NB4 (cell line): ENCODE measurements around the gene ERBIN.

ENCODE experiments used
- DNase-seq: peaks from one replicate; pipeline ENCODE4 v3.0.0; 2010; ENCODE audit warnings: low read depth
- H3K4me3 ChIP-seq: one replicate; pipeline ENCODE4 v1.5.1; 2011; ENCODE audit warnings: mild to moderate bottlenecking, low read depth, low read length, moderate library complexity
- CTCF ChIP-seq: IDR thresholded peaks from one replicate; pipeline ENCODE4 v1.5.1; 2012; ENCODE audit warnings: low read depth, low read length
- MAX ChIP-seq: IDR thresholded peaks from 2 replicates; pipeline ENCODE4 v1.6.1; 2011; ENCODE audit warnings: low read depth, low read length
- MYC ChIP-seq: IDR thresholded peaks from 2 replicates; pipeline ENCODE4 v1.6.1; 2011; ENCODE audit warnings: low read depth, low read length
- POLR2A ChIP-seq: IDR thresholded peaks from 2 replicates; pipeline ENCODE4 v1.6.1; 2011; ENCODE audit warnings: mild to moderate bottlenecking; ENCODE audit not compliant: insufficient read length; ENCODE audit errors: extremely low read depth

ERBIN gene

GRCh38 chr5:66066826-66067225, 140.5 kb downstream of the ERBIN start:
- no peak for DNase-seq
- TF ChIP-seq MAX = no peak
- no peak for TF ChIP-seq MYC
- TF ChIP-seq CTCF = no peak
- no peak overlapping the region for H3K4me3 ChIP-seq

- TF ChIP-seq MAX (no peak), MYC (no peak), CTCF (no peak), POLR2A (no peak)
- DNase-seq = no peak
- H3K4me3 ChIP-seq = no peak overlapping the region
Observed at GRCh38 chr5:66072031-66072430, 145.7 kb downstream of the ERBIN start.

GRCh38 chr5:66074901-66075300, 148.5 kb downstream of the ERBIN start:
- no peak overlapping the region for H3K4me3 ChIP-seq
- TF ChIP-seq MAX (no peak), POLR2A (no peak), MYC (no peak), CTCF (no peak)
- DNase-seq = no peak

GRCh38 chr5:66080664-66081063, 154.3 kb downstream of the ERBIN start:
- TF ChIP-seq POLR2A (no peak), MAX (no peak), CTCF (no peak), MYC (no peak)
- DNase-seq = peak; percentile 41
- no peak overlapping the region for H3K4me3 ChIP-seq

GRCh38 chr5:66089384-66089783, 163.0 kb downstream of the ERBIN start:
- no peak overlapping the region for H3K4me3 ChIP-seq
- DNase-seq = no peak
- TF ChIP-seq MYC (no peak), CTCF (no peak), POLR2A (no peak), MAX (no peak)

- DNase-seq = peak; percentile 36
- no peak overlapping the region for H3K4me3 ChIP-seq
- TF ChIP-seq CTCF (no peak), MAX (no peak), MYC (no peak), POLR2A (no peak)
Observed at GRCh38 chr5:66100851-66101250, 174.5 kb downstream of the ERBIN start.
